Effector memory CD8-positive, alpha-beta T cell (primary cell): ENCODE results near the gene MCF2L2.

ENCODE experiments used
- ATAC-seq: fragments of 150-1000 bp; cut with Tn5 transposase; replicated peaks from 2 replicates; pipeline ENCODE4 v1.10.0; 2021; ENCODE audit warnings: mild to moderate bottlenecking, moderate library complexity
- DNase-seq, 3 experiments: peaks; one replicate each; pipeline ENCODE4 v3.0.0; 2021
- H3K27ac Mint-ChIP-seq, 2 donors: one replicate each; pipeline ENCODE4 v1.8.0; 2022; ENCODE audit warnings: mild to moderate bottlenecking in 2 of 2, mixed read lengths in 2 of 2, moderate library complexity in 2 of 2
- H3K27me3 Mint-ChIP-seq, 2 donors: one replicate each; pipeline ENCODE4 v1.8.0; 2022; ENCODE audit warnings: mixed read lengths in 2 of 2
- H3K36me3 Mint-ChIP-seq: one replicate; pipeline ENCODE4 v1.8.0; 2022; ENCODE audit warnings: mild to moderate bottlenecking, moderate library complexity, mixed read lengths; ENCODE audit not compliant: insufficient read depth
- H3K4me1 Mint-ChIP-seq, 2 donors: one replicate each; pipeline ENCODE4 v1.8.0; 2022; ENCODE audit warnings: low read depth in 2 of 2, mixed read lengths in 2 of 2
- H3K4me3 Mint-ChIP-seq, 2 donors: one replicate each; pipeline ENCODE4 v1.8.0; 2022; ENCODE audit warnings: mild to moderate bottlenecking in 2 of 2, mixed read lengths in 2 of 2, moderate library complexity in 2 of 2
- H3K9me3 Mint-ChIP-seq, 2 donors: one replicate each; pipeline ENCODE4 v1.8.0; 2022; ENCODE audit warnings: mixed read lengths in 2 of 2

MCF2L2 gene

GRCh38 chr3:183332487-183332886 is 95.9 kb downstream of the MCF2L2 start:
- H3K36me3 Mint-ChIP-seq = peaks cover 7% of the 10 kb centered on the region
- DNase-seq = no peak

GRCh38 chr3:183331498-183331897 is 96.9 kb downstream of the MCF2L2 start:
- no peaks in the 10 kb centered on the region for H3K9me3 Mint-ChIP-seq
- peaks cover 3 to 10% of the 10 kb centered on the region in 2 donors for H3K4me1 Mint-ChIP-seq
- peaks cover 7% of the 10 kb centered on the region for H3K36me3 Mint-ChIP-seq
- ATAC-seq (no peak), DNase-seq (no peak)
- no peak overlapping the region for H3K4me3 Mint-ChIP-seq
- no peak overlapping the region for H3K27ac Mint-ChIP-seq
- H3K27me3 Mint-ChIP-seq = no peaks in the 10 kb centered on the region

More at GRCh38 chr3:183332487-183332886, 95.9 kb downstream of the MCF2L2 start:
- Mint-ChIP-seq H3K9me3 (no peaks in the 10 kb centered on the region), H3K27ac (no peak overlapping the region), H3K4me1 (peaks cover 3 to 7% of the 10 kb centered on the region in 2 donors), H3K4me3 (no peak overlapping the region), H3K27me3 (no peaks in the 10 kb centered on the region)
- ATAC-seq = no peak

- Mint-ChIP-seq H3K9me3 (no peaks in the 10 kb centered on the region), H3K4me1 (peaks cover 3 to 10% of the 10 kb centered on the region in 2 donors), H3K36me3 (peaks cover 7% of the 10 kb centered on the region), H3K27me3 (no peaks in the 10 kb centered on the region), H3K27ac (no peak overlapping the region), H3K4me3 (no peak overlapping the region)
- DNase-seq (no peak), ATAC-seq (no peak)
These were observed 97.5 kb downstream of the MCF2L2 start for GRCh38 chr3:183330881-183331280.

- DNase-seq = no peak
- no peak for ATAC-seq
- Mint-ChIP-seq H3K4me1 (peaks cover 3 to 10% of the 10 kb centered on the region in 2 donors), H3K4me3 (no peak overlapping the region), H3K36me3 (peaks cover 5% of the 10 kb centered on the region), H3K27me3 (no peaks in the 10 kb centered on the region), H3K27ac (no peak overlapping the region), H3K9me3 (no peaks in the 10 kb centered on the region)
These were observed 98.9 kb downstream of the MCF2L2 start for GRCh38 chr3:183329543-183329942.

GRCh38 chr3:183328823-183329222 is 99.6 kb downstream of the MCF2L2 start:
- ATAC-seq (no peak), DNase-seq (no peak)
- no peaks in the 10 kb centered on the region for H3K27me3 Mint-ChIP-seq
- peaks cover 2% of the 10 kb centered on the region for H3K36me3 Mint-ChIP-seq
- no peaks in the 10 kb centered on the region for H3K9me3 Mint-ChIP-seq
- no peak overlapping the region for H3K27ac Mint-ChIP-seq
- H3K4me1 Mint-ChIP-seq = peaks cover 3 to 10% of the 10 kb centered on the region in 2 donors
- no peak overlapping the region for H3K4me3 Mint-ChIP-seq

GRCh38 chr3:183328164-183328563 is 100.3 kb downstream of the MCF2L2 start:
- Mint-ChIP-seq H3K9me3 (no peaks in the 10 kb centered on the region), H3K4me1 (peaks cover 3 to 10% of the 10 kb centered on the region in 2 donors), H3K27ac (peak overlapping the region in 1 of 2 donors; percentile 55), H3K4me3 (no peak overlapping the region), H3K27me3 (no peaks in the 10 kb centered on the region), H3K36me3 (peaks cover 2% of the 10 kb centered on the region)
- ATAC-seq (no peak), DNase-seq (no peak)

GRCh38 chr3:183327343-183327742 is 101.1 kb downstream of the MCF2L2 start:
- Mint-ChIP-seq H3K27me3 (no peaks in the 10 kb centered on the region), H3K27ac (no peak overlapping the region), H3K36me3 (peaks cover 2% of the 10 kb centered on the region), H3K4me1 (peaks cover 3 to 10% of the 10 kb centered on the region in 2 donors), H3K4me3 (no peak overlapping the region), H3K9me3 (no peaks in the 10 kb centered on the region)
- ATAC-seq (no peak), DNase-seq (no peak)

- Mint-ChIP-seq H3K36me3 (peaks cover 2% of the 10 kb centered on the region), H3K9me3 (no peaks in the 10 kb centered on the region), H3K4me1 (peaks cover 0 to 13% of the 10 kb centered on the region in 2 donors), H3K27ac (no peak overlapping the region), H3K27me3 (no peaks in the 10 kb centered on the region), H3K4me3 (no peak overlapping the region)
- DNase-seq = no peak
- ATAC-seq = no peak
These were observed 104.3 kb downstream of the MCF2L2 start for GRCh38 chr3:183324083-183324482.

- DNase-seq (no peak), ATAC-seq (no peak)
- Mint-ChIP-seq H3K27ac (peak overlapping the region in 1 of 2 donors; percentile 5), H3K36me3 (peaks cover 3% of the 10 kb centered on the region), H3K4me1 (peaks cover 0 to 3% of the 10 kb centered on the region in 2 donors), H3K27me3 (no peaks in the 10 kb centered on the region), H3K9me3 (no peaks in the 10 kb centered on the region), H3K4me3 (no peak overlapping the region)
These were observed 109.0 kb downstream of the MCF2L2 start for GRCh38 chr3:183319371-183319770.

GRCh38 chr3:183318877-183319276 is 109.5 kb downstream of the MCF2L2 start:
- H3K27ac Mint-ChIP-seq = peak overlapping the region in 1 of 2 donors; percentile 5
- no peak for ATAC-seq
- peaks cover 3% of the 10 kb centered on the region for H3K36me3 Mint-ChIP-seq
- no peak overlapping the region for H3K4me3 Mint-ChIP-seq
- no peaks in the 10 kb centered on the region for H3K9me3 Mint-ChIP-seq
- no peak for DNase-seq
- H3K27me3 Mint-ChIP-seq = no peaks in the 10 kb centered on the region
- H3K4me1 Mint-ChIP-seq = peaks cover 0 to 3% of the 10 kb centered on the region in 2 donors

- H3K27me3 Mint-ChIP-seq = no peaks in the 10 kb centered on the region
- DNase-seq (no peak), ATAC-seq (no peak)
- peaks cover 0 to 3% of the 10 kb centered on the region in 2 donors for H3K4me1 Mint-ChIP-seq
- peaks cover 3% of the 10 kb centered on the region for H3K36me3 Mint-ChIP-seq
- H3K27ac Mint-ChIP-seq = no peak overlapping the region
- H3K9me3 Mint-ChIP-seq = no peaks in the 10 kb centered on the region
- H3K4me3 Mint-ChIP-seq = no peak overlapping the region
These were observed 110.2 kb downstream of the MCF2L2 start for GRCh38 chr3:183317886-183318865.

- H3K27me3 Mint-ChIP-seq = no peaks in the 10 kb centered on the region
- no peak for ATAC-seq
- no peak for DNase-seq
- H3K4me3 Mint-ChIP-seq = no peak overlapping the region
- H3K9me3 Mint-ChIP-seq = no peaks in the 10 kb centered on the region
- peaks cover 3% of the 10 kb centered on the region for H3K36me3 Mint-ChIP-seq
- no peak overlapping the region for H3K27ac Mint-ChIP-seq
- peaks cover 0 to 3% of the 10 kb centered on the region in 2 donors for H3K4me1 Mint-ChIP-seq
These were observed 111.1 kb downstream of the MCF2L2 start for GRCh38 chr3:183317271-183317670.

GRCh38 chr3:183315739-183316138 is 112.7 kb downstream of the MCF2L2 start:
- H3K27ac Mint-ChIP-seq = no peak overlapping the region
- no peaks in the 10 kb centered on the region for H3K9me3 Mint-ChIP-seq
- H3K4me3 Mint-ChIP-seq = no peak overlapping the region
- H3K27me3 Mint-ChIP-seq = no peaks in the 10 kb centered on the region
- H3K4me1 Mint-ChIP-seq = peaks cover 0 to 3% of the 10 kb centered on the region in 2 donors
- DNase-seq = no peak
- no peak for ATAC-seq
- peaks cover 3% of the 10 kb centered on the region for H3K36me3 Mint-ChIP-seq

- H3K4me1 Mint-ChIP-seq = no peaks in the 10 kb centered on the region
- no peaks in the 10 kb centered on the region for H3K9me3 Mint-ChIP-seq
- no peak overlapping the region for H3K4me3 Mint-ChIP-seq
- no peaks in the 10 kb centered on the region for H3K27me3 Mint-ChIP-seq
- H3K36me3 Mint-ChIP-seq = peaks cover 9% of the 10 kb centered on the region
- no peak overlapping the region for H3K27ac Mint-ChIP-seq
- DNase-seq (no peak), ATAC-seq (no peak)
These were observed 114.7 kb downstream of the MCF2L2 start for GRCh38 chr3:183313764-183314163.
